NCI-H2107 (cell line): ENCODE results near the gene SPTB.

Source experiments
- DNase-seq: peaks from one replicate; lab custom pipeline; 2025; lab: John Stamatoyannopoulos, UW

The SPTB gene

DNA sequence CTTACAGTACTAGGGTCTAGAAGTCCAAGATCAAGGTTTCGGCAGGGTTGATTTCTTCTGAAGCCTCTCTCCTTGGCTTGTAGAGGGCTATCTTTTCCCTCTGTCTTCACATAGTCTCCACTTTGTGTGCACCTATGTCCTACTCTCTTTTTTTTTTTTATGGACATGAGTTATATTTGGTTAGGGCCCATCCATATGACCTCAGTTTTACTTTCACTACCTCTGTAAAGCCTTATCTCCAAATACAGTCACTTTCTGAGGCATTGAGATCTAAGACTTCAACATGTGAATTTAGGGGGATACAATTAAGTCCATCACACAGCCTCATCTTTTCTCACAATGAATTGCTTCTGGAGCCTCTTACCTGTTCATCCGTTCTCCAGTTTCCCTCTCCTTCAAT lies 5.9 kb upstream of the SPTB start:
- DNase-seq, result no peak

DNA sequence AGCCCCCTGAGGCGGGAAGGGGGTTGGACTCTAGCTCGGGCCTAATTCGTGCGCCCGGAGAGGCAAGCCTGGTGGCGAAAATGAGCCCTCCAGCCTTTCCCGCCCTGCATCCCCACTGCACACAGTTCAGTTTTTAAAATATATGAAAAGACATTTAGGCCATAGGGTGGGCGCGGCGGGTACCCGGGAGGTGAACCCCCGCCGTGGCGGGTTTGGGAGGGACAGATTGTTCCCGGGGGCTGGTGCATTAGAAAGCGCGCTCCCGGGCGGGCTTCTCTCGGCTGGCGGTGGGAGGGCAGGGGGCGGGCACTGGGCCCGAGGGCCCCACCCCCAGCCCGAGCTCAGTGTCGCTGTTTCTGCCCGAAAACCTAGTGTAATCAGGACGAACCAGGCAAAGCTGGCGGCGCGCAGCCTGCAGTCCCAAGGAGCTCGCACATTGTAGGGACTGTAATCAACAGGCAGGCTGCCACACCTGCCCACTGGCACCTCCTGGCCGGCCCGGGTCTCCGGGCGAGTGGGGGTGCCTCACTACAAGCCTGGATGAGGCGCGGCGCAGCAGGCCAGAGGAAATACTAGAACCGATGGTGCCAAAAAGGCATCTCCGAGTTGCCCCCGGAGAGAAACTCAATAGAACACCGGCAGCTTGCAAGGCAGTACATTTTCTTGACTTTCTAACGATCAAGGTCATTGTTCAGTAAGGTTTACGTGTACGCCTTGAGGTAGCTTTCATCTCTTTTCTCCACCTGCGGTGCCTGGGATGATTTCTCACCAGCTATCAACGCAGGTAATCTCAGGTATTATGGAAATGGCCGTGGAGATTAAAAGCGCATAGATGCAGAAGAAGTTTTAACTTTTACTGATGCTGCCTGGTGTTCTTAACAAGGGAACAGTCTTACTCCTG lies 764 bp upstream of the SPTB start:
- DNase-seq, result peak; percentile 77

DNA sequence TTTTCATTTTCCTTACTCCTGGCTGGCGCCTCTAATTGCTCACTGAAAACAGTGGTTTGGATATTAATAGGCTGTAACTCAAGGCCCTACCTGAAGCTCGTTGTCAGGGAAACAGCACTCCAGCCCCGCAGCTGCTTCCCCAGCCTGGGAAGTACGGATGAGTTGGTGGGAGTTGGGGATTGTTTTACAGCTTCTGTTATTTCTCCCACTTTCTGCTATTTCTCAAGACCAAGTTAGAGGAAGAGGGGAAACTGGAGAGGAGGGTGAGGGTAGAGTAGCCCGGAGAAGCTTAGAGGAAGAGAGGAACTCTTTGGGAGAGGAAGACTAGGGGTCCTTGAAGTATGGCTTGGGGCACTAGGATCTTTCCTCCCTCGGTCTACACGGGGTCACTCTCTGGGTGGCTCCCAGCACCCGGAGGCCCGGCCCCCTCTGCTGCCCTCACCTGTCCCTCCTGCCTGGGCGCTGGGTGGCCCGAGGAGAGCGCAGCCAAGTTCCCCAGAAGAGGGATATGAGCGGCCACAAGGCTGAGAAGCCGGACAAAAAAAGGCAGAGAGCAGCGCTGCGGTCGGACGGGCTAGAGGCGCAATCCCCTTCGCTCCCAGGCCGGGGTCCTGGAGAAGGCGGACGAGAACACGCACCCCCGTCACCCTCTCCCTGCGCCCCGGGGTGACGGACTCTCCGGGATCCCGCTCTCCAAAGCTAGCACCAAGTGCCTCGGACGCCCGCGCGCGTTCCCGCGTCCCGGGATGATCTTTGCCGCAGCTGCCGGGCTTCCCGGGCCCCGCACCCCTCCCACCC lies 671 bp downstream of the SPTB start:
- peak; percentile 51 for DNase-seq

DNA sequence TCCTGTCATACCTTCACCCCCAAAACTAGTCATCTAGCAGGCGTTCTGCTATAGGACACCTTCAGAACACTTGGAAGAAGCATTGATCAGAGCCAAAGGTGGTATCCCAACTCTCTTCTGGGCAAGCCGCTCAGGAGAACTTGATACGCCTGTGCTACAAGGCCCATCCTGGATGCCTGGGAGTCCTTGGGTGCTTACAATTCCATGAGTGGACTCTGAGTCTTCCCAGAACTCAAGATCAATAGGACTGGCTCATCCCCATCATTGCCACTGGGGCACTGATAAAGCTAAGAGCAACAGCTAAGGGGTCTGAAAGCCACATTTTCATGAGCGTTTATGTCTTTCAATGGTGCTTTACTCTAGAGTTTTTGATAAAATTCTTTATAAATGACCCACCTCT lies 1.9 kb downstream of the SPTB start:
- DNase-seq, result no peak

DNA sequence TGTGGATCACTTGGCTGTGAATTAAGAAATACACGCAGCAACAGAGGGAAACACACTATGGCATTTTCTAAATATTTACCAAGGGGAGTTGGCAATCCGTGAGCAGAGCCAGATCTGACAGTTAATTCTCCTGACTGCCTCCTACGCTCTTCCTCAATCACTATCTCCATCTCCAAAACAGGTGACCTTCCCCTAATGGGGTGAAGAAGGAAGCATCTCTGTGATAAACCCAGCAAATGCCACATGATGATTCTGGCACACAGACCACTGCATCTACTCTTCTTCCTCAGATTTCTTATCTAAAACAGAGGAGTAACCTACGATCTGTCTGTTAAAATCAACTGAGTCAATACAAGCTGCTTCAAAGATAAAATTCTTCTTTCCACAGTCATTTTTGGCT lies 4.4 kb downstream of the SPTB start:
- no peak for DNase-seq

DNA sequence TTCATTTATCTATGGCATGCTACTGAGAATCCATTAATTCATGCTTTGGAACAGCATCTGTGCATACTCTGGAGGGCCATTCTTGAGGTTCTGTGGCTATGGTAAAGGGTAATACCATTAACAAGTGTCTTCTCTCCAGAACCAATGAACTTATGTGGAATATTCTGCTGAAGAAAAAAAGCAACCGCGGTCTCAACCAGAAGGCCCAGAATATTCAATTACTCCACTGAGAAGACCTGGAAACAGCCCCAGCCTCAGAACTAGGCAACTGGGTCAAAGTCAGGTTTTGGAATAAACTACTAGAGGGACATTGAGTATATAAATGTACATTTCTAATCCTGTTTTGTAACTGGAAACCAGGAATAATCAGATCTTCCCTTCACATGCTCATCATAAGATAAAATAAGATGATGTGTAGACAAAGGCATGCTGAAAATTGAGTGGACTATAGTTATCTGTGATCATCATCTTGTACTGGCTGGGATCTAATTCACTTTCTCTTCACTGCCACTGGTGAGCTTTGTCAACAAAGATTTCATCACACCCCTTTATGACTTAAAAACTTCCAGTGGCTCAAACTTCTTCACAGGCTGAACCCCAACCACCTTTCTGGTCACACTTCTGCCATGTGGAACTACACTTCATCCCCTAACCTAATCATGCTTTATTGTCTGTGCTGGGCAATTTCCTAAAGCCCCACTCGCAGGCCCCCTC lies 6.0 kb downstream of the SPTB start:
- DNase-seq, result no peak

DNA sequence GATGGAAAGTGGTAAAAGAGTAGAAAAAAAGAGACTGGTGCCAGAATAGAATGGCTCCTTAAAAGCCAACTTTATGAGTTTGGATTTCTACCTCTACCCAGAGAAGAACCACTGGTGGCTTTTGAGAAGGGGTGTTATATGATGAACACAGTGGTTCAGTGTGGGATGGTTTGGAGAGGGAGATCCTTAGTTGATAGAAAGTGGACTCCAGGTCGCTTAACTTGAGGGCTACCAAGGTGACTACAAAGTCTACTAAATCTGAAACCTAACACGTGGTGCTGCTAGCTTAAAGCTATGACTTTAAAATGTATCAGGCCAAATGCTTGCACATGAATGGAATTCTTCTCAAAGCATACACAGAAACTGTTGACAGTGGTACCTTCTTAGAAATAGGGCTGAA lies 8.4 kb downstream of the SPTB start:
- no peak for DNase-seq

DNA sequence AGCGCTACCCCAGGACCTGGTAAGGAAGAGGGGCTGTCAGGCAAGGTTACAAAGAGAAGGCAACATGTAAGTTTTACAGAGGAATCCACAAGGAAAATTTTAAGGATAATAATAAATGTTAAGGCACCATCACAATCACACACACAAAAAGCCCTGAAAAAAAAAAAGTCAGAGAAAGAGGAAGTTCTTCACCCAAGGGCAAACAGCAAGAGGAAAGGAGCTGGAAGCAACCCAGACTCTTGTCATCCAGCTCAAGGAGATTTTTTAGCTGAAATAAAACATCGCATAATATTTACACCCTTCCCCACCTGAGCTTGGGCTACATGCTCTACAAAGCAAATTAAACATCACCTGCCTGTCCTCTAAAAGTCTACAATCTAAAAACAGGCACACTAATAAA lies 9.5 kb downstream of the SPTB start:
- DNase-seq, result no peak

DNA sequence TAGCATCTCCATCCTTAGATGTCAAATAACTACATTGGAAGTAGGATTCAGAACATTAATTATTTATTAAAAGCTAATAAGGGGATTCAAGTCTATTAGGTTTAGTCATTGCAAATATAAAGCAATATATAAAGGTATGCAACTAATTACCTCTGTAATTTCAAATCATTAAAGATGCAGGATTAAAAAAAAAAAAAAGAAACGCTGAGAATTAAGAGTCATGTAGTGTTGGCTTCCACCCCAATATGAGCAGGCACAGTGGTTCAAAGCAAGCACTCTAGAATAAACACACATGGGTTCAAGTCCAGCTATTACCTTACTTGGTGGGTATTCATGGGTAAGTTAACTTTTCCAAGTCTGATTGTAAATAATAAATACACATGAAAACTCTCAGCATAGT lies 10.9 kb downstream of the SPTB start:
- no peak for DNase-seq

DNA sequence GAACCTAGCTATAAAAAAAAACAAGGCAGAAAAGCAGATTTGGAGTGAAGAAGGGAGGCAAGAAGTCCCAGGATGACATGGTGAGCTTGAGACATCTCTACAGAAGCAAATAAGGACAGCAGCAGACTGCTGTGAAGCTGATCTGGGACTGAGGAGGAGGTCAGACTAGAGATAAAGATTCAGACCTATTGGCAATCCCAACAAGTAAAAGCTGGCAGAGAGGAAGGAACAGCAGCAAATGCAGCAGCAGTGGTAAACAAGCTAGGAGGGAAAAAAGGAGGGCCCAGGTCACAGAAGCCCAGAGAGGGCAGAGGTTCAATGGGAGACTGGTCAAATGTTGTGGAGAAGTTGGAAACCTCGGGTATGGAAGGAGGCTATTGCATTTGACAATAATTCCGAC lies 11.3 kb downstream of the SPTB start:
- DNase-seq, result no peak

DNA sequence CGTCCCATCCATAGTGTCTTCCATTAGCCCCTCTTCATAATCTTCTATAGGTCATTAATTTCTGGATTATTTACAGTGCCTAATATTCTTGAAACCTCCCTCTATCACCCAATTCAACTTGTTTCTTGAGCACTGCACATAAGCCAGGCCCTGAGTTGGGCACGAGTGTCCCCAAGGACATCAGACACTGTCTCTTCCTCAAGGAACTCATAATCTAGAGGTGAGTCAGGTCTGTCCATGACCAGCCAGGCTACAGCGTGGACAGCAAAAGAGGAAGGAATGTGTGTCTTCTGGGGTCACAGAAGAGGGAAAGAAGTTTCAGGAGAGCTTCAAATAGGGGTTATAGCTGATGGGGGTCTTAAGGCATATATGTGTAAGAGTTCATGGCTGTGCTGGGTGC lies 12.5 kb downstream of the SPTB start:
- DNase-seq, result no peak

DNA sequence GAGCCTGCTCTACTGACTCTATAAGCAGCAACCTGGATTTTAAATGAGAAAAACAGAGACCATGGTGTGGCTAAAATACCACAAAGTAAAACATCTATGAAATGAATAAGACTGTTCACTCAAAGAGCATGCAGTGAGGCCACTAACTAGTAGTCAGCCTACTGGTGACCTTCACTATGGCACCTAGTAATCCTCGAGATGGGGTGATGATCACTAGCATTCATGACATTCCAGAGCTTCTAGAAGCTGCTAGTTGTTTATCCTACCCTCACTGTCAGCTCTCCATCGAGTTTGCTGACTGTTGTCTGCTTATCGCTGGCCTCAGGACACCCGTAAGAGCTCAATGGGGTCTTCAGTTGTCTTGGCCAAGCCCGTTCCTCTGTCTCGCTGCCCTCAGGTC lies 13.7 kb downstream of the SPTB start:
- no peak for DNase-seq

DNA sequence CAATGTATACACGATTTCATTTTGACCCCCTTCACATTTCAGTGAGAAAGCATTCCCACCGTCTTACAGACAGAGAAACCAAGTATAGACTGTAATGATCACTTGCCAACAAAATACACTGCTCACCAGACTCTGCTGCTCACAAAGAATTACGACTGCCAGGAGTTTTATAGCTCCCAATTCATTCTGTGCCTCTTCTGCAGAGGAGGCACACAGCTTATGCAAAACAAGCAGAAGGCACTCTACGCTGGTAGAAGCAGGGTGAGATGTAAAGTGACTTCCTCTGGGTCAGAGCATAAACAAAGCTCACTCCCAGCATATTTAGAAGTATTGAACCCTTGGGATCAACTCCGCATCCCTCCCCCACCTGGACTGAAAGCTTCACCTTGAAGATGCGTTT lies 14.6 kb downstream of the SPTB start:
- no peak for DNase-seq

DNA sequence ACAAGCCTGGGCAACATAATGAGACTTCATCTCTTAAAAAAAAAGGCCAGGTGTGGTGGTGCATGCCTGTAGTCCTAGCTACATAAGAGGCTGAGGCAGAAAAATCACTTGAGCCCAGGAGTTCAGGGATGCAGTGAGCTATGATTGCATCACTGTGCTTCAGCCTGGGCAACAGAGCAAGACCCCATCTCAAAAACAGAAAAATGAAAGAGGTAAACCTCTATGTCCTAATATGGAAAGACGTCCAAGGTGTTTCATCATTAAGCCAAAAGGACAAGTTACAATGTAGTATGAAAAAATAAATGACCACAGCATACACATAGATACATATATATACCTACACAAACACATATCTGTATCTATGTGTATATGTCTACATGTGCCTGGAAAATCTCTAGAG lies 15.4 kb downstream of the SPTB start:
- no peak for DNase-seq

DNA sequence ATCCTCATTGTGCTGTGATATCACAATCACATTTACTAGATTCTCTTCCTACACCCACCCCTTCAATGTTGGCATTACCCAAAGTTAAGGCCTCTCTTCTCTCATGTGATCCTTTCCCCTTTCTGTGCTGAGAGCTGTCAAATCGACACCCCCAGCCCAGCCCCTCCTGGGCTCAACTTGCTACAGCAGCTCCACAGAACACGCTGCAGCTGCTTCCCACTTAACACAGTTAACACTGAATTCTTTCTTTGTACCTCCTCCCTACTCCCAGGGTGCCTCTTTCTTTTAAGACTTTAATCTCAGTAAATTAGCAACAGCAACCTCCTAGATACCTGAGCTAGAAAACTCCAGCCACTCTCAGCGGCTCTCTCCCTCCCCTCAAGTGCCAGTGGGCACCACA lies 17.8 kb downstream of the SPTB start:
- DNase-seq, result no peak

DNA sequence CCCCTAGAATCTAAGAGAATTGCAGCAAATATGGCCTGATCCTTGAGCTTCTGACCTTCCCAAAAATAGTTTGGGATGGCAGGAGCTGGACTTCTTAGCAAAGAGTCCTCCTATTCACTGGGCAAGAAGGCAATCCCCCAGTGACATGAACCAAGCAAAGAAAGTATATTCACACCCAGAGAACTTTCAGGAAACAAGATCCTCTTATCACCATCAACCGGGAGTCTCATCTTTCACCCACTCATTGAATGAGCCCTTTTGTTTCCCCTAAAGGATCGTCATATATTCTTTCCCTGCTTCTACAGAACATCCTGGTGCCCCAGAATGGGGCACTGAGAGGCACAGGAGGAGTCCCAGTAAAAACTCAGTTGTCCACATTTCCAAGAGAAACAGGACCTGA lies 19.7 kb downstream of the SPTB start:
- DNase-seq, result no peak

DNA sequence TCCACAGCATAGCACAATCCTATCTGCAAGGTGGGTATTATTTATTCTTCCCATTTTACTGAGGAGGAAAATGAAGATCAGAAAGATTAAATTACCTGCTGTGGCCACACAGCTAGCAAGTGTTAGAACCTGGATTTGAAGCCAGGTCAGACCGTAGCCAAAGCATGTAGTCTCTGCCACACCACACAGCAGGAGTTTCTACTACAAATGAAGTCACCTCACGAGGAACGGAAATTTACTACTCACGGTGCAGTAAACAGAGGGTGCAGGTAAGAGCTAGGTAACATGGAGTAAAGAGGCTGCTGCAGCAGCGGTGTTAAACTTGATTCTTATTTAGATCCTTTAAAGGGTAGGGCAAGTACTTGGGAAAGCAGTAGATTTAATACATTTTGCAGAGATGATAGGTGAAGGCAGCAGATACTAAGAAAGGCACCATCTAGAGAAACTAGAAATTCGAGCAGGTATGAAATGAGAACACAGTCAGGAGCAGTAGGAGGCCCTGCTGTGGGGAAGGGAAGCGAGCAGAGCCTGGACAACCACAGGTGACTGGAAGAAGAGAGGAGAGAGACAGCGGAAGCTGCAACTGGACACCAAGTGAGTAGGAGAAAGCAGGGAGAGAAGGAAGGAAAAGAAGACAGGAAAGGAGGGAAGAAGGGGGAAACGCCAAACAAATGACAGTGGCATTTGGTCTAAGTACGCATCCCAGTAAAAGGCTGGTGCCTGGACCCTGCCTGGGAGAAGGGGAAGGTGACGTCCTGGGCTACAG lies 21.5 kb downstream of the SPTB start:
- peak; percentile 63 for DNase-seq

DNA sequence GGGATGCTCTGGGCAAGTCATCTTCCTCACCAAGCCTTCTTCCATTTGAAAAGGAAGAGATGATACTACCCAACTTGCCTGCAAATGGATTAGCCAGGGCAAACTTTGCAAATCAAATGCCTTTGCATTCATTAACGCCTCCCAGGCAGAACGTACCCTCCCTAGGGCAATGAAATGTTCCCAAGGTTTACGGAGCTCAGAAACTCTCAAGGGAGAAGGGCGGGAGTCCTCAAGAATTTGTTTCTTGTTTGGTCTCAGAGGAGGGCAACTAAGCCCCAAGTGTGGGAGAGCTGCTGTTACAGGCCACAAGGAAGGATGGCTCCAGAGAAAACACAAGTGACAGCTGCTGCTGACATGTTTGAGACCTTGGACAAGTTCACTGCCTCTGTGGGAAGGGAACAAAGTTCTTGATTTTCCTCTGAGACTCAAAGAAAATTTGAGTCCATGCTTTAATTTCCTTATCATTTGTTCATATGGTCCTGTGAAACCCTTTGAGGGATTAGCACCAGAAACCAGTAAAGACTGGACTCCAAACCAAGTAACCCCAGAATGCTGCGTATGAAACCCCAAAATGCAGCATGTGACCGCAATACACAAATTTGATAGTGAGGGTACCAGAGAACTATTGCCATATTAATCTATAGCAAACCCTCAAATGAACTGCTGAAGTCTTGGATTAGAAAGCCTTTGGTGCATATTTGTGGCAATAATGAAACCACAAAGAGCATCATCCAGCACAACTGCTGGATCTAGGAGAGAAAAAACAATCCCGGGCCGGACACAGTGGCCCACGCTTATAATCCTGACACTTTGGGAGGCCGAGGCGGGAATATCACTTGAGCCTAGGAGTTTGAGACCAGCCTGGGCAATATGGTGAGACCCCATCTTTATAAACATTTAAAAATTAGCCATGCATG lies 22.9 kb downstream of the SPTB start:
- no peak for DNase-seq

DNA sequence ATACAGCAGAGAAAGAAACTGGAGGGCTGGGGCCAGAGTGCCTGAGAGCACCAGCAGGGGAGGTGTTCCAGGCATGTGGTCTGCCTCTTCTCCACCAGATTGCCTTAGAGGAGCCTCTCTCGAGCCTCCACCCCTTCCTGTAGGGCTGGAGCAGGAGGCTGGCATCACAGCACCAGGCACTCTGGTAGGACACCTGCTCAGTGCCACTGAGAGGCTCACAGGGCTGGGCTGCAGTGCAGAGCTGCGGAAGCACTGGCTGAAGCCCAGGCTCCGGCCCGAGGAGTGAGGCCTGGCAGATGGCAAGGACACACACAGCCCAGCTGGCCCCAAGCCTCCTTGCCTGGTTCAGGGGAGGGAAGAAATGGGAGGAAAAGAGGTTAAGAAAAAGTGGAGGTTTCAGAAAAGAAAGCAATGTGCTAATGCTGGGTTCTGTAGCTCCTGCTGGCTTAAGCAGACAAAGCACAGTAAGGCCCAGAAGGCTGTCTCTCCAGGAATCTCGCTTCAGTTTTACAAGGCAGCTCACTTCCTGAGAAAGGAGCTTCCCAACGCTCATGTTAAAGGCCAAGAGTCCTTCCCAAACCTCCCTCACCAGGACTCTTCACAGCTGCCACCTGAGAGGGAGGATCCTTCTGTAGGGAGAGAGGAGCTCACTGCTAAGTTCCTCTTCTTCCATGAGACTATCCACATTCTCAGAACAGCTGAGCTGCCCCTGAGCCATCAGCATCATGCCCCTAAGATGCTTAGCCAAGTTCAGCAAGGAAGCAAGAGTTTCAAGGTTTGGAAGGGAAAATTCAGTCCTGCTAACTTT lies 23.8 kb downstream of the SPTB start:
- DNase-seq, result peak; percentile 60
